Skin of body (tissue), 2 donors: ENCODE results near the gene ASCL1. TPM values are rescaled to one million over a fixed set of nuclear protein-coding genes. Genes with fewer than 3 reads are reported as not detected.

Source experiments
- DNase-seq: peaks from one replicate; lab custom pipeline; 2025; lab: John Stamatoyannopoulos, UW
- total RNA-seq: library from RNA; depleted of rRNA; stranded (reverse); fragments of >200 nt; gene quantifications from one replicate; pipeline ENCODE4 v1.2.3, GENCODE V29; 2014

Gene ASCL1
- total RNA-seq, 1 donor from 2014 or later = not detected

GRCh38 chr12:102951841-102952240, 5.6 kb upstream of the ASCL1 start:
- no peak for DNase-seq

- DNase-seq = no peak
These were observed 4.3 kb upstream of the ASCL1 start for GRCh38 chr12:102953221-102953620.

- DNase-seq = no peak
These were observed 3.3 kb upstream of the ASCL1 start for GRCh38 chr12:102954134-102954533.

- DNase-seq = no peak
These were observed 1.3 kb upstream of the ASCL1 start for GRCh38 chr12:102955926-102956737.

GRCh38 chr12:102956738-102957327, 641 bp upstream of the ASCL1 start:
- DNase-seq = no peak

GRCh38 chr12:102958073-102958829, 777 bp downstream of the ASCL1 start:
- DNase-seq = no peak

- no peak for DNase-seq
These were observed 1.3 kb downstream of the ASCL1 start for GRCh38 chr12:102958830-102959176.

- no peak for DNase-seq
These were observed 1.9 kb downstream of the ASCL1 start for GRCh38 chr12:102959391-102959790.

- no peak for DNase-seq
These were observed 3.4 kb downstream of the ASCL1 start for GRCh38 chr12:102960766-102961465.

- DNase-seq = no peak
These were observed 4.0 kb downstream of the ASCL1 start for GRCh38 chr12:102961466-102961855.

GRCh38 chr12:102962532-102962931, 5.1 kb downstream of the ASCL1 start:
- no peak for DNase-seq

GRCh38 chr12:102962986-102963385, 5.5 kb downstream of the ASCL1 start:
- DNase-seq = no peak

- DNase-seq = no peak
These were observed 6.3 kb downstream of the ASCL1 start for GRCh38 chr12:102963796-102964195.

GRCh38 chr12:102964872-102965271, 7.4 kb downstream of the ASCL1 start:
- DNase-seq = no peak

- no peak for DNase-seq
These were observed 8.0 kb downstream of the ASCL1 start for GRCh38 chr12:102965281-102966155.

GRCh38 chr12:102966200-102966863, 8.9 kb downstream of the ASCL1 start:
- no peak for DNase-seq

- DNase-seq = no peak
These were observed 13.3 kb downstream of the ASCL1 start for GRCh38 chr12:102970780-102971179.

GRCh38 chr12:102971227-102971626, 13.8 kb downstream of the ASCL1 start:
- DNase-seq = no peak

- DNase-seq = no peak
These were observed 16.1 kb downstream of the ASCL1 start for GRCh38 chr12:102973583-102973982.

- no peak for DNase-seq
These were observed 19.3 kb downstream of the ASCL1 start for GRCh38 chr12:102976609-102977280.
